Panc1 (cell line): ENCODE data around the gene PARP11. TPM values are rescaled to one million over a fixed set of nuclear protein-coding genes. Genes with fewer than 3 reads are reported as not detected.

Experiments used
- ATAC-seq: fragments of 200-7000 bp; cut with Tn5 transposase; 2 replicates; pipeline ENCODE4 v1.9.1; 2020; ENCODE audit warnings: mild to moderate bottlenecking, moderate library complexity
- BruUV-seq: library from RNA; stranded (reverse); fragments of 400-500 nt; replicated peaks from 2 replicates; lab custom pipeline; 2021; lab: Mats Ljungman, UMichigan
- CTCF ChIA-PET: fragments of 300-600 bp; sonication (Branson Sonifier 250); formaldehyde crosslinking; loops from one replicate; lab custom pipeline; 2022; ENCODE audit warnings: antibody characterized with exemption; lab: Charles Lee
- POLR2A ChIA-PET: fragments of 300-600 bp; sonication (Branson Sonifier 250); formaldehyde crosslinking; loops from one replicate; lab custom pipeline; 2022; ENCODE audit warnings: antibody characterized with exemption; lab: Charles Lee
- DNase-seq: peaks from one replicate; pipeline ENCODE4 v3.0.0-alpha.2; 2010; ENCODE audit warnings: low read depth, low spot score
- H3K27ac ChIP-seq: 2 replicates; pipeline ENCODE4 v1.5.1; 2011; ENCODE audit warnings: mild to moderate bottlenecking, low read length, inconsistent platforms
- H3K27me3 ChIP-seq: fragments of 200-500 bp; sonication (Bioruptor generic); 2 replicates; pipeline ENCODE4 v1.6.0; 2014; ENCODE audit warnings: low read length, inconsistent platforms; ENCODE audit not compliant: control insufficient read depth, insufficient read depth
- H3K36me3 ChIP-seq: fragments of 200-500 bp; sonication (Bioruptor generic); 2 replicates; pipeline ENCODE4 v1.5.1; 2014; ENCODE audit warnings: inconsistent platforms, mild to moderate bottlenecking, low read length, moderate library complexity; ENCODE audit not compliant: control insufficient read depth, insufficient read depth
- H3K4me1 ChIP-seq: 2 replicates; pipeline ENCODE4 v1.5.1; 2011; ENCODE audit warnings: inconsistent platforms, mild to moderate bottlenecking, low read length, moderate library complexity; ENCODE audit not compliant: control insufficient read depth, insufficient read depth
- H3K4me3 ChIP-seq, 2 experiments: 2 replicates each; pipeline ENCODE4 v1.5.1; 2011 to 2012; ENCODE audit warnings: low read depth in 2 of 2, low read length in 2 of 2, mild to moderate bottlenecking in 2 of 2, inconsistent platforms in 1 of 2, moderate library complexity in 1 of 2
- H3K9me3 ChIP-seq: fragments of 200-500 bp; sonication (Bioruptor generic); 2 replicates; pipeline ENCODE4 v1.5.1; 2014; ENCODE audit warnings: low read depth, mild to moderate bottlenecking, inconsistent platforms, low read length, moderate library complexity; ENCODE audit not compliant: control insufficient read depth, insufficient read depth
- POLR2AphosphoS5 ChIP-seq: IDR thresholded peaks from 2 replicates; pipeline ENCODE4 v1.6.1; 2012; ENCODE audit warnings: mild to moderate bottlenecking, low read depth, low read length, moderate library complexity
- SIN3A ChIP-seq: IDR thresholded peaks from 2 replicates; pipeline ENCODE4 v1.6.1; 2012; ENCODE audit warnings: low read depth, mild to moderate bottlenecking, low read length, moderate library complexity, borderline replicate concordance; ENCODE audit not compliant: insufficient read depth
- TCF7L2 ChIP-seq: IDR thresholded peaks from 2 replicates; pipeline ENCODE4 v1.6.1; 2011; ENCODE audit warnings: mild to moderate bottlenecking, low read depth, low read length, inconsistent platforms
- in situ Hi-C: cut with HindIII; loops from 2 replicates; pipeline ENCODE4 v1.10.0; 2016; ENCODE audit warnings: low sequenced_read_pairs, low pct_unique_long_range_greater_than_20kb
- intact Hi-C: fragments of 100-400 bp; cut with micrococcal nuclease; formaldehyde crosslinking; loops from one replicate; pipeline ENCODE4 v1.10.0; 2022; ENCODE audit not compliant: unreplicated experiment
- total RNA-seq: library from RNA; stranded (reverse); gene quantifications from one replicate; pipeline ENCODE4 v1.2.1, GENCODE V29; 2021; ENCODE audit not compliant: unreplicated experiment
- TF ChIP-seq, protein P1 (sequence below), 2 experiments: IDR thresholded peaks; 2 replicates each; pipeline ENCODE4 v1.6.1; 2011 to 2012; ENCODE audit warnings: low read depth in 2 of 2, control low read depth in 1 of 2, low read length in 1 of 2, mild to moderate bottlenecking in 1 of 2, moderate library complexity in 1 of 2; ENCODE audit not compliant: insufficient read depth in 1 of 2
- TF ChIP-seq, protein P2 (sequence below): fragments of 450-650 bp; IDR thresholded peaks from 2 replicates; pipeline ENCODE4 v1.5.1; 2017; ENCODE audit warnings: mild to moderate bottlenecking

The PARP11 gene
- total RNA-seq, 1 experiment from 2014 or later = 7.3 TPM

DNA sequence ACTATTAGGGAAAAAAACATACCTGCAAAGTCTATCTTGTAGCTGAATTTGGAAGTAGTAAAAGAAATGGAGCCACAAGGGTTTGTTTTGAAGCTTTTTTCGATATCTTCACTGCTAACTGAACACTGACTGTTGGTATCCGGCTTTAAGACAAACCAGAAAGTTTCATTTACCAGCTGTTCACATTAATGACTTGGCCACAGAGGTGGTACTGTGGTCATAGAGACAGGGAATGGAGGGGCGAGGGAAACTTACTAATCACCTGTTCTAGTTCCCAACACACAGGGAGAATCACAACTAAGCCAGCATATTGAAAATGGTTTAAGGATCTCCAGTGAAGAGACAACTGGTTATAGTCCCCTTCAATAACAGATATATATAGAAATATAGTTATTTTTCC, 44.3 kb downstream of the PARP11 start:
- Histone ChIP-seq H3K27me3 (no peaks in the 10 kb centered on the region), H3K4me1 (no peaks in the 10 kb centered on the region), H3K36me3 (no peaks in the 10 kb centered on the region), H3K27ac (no peak overlapping the region), H3K4me3 (no peak overlapping the region), H3K9me3 (no peaks in the 10 kb centered on the region)
- TF ChIP-seq SIN3A = no peak
- TF ChIP-seq, protein P1, sequence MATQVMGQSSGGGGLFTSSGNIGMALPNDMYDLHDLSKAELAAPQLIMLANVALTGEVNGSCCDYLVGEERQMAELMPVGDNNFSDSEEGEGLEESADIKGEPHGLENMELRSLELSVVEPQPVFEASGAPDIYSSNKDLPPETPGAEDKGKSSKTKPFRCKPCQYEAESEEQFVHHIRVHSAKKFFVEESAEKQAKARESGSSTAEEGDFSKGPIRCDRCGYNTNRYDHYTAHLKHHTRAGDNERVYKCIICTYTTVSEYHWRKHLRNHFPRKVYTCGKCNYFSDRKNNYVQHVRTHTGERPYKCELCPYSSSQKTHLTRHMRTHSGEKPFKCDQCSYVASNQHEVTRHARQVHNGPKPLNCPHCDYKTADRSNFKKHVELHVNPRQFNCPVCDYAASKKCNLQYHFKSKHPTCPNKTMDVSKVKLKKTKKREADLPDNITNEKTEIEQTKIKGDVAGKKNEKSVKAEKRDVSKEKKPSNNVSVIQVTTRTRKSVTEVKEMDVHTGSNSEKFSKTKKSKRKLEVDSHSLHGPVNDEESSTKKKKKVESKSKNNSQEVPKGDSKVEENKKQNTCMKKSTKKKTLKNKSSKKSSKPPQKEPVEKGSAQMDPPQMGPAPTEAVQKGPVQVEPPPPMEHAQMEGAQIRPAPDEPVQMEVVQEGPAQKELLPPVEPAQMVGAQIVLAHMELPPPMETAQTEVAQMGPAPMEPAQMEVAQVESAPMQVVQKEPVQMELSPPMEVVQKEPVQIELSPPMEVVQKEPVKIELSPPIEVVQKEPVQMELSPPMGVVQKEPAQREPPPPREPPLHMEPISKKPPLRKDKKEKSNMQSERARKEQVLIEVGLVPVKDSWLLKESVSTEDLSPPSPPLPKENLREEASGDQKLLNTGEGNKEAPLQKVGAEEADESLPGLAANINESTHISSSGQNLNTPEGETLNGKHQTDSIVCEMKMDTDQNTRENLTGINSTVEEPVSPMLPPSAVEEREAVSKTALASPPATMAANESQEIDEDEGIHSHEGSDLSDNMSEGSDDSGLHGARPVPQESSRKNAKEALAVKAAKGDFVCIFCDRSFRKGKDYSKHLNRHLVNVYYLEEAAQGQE (IDR thresholded peaks at IDR 0.05; ENCODE audit: insufficient read depth in 1 of 2, low read depth in 2 of 2, low read length in 1 of 2) = no peak
- no peak for TF ChIP-seq TCF7L2
- TF ChIP-seq POLR2AphosphoS5 = no peak
- TF ChIP-seq, protein P2, sequence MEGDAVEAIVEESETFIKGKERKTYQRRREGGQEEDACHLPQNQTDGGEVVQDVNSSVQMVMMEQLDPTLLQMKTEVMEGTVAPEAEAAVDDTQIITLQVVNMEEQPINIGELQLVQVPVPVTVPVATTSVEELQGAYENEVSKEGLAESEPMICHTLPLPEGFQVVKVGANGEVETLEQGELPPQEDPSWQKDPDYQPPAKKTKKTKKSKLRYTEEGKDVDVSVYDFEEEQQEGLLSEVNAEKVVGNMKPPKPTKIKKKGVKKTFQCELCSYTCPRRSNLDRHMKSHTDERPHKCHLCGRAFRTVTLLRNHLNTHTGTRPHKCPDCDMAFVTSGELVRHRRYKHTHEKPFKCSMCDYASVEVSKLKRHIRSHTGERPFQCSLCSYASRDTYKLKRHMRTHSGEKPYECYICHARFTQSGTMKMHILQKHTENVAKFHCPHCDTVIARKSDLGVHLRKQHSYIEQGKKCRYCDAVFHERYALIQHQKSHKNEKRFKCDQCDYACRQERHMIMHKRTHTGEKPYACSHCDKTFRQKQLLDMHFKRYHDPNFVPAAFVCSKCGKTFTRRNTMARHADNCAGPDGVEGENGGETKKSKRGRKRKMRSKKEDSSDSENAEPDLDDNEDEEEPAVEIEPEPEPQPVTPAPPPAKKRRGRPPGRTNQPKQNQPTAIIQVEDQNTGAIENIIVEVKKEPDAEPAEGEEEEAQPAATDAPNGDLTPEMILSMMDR = no peak
- ATAC-seq = no peak
- no TSS peak for BruUV-seq
- in situ Hi-C loops = no loop called here
- ChIA-PET CTCF (no interaction called here), POLR2A (no interaction called here)
- no peak for DNase-seq
- intact Hi-C loops = no loop called here

DNA sequence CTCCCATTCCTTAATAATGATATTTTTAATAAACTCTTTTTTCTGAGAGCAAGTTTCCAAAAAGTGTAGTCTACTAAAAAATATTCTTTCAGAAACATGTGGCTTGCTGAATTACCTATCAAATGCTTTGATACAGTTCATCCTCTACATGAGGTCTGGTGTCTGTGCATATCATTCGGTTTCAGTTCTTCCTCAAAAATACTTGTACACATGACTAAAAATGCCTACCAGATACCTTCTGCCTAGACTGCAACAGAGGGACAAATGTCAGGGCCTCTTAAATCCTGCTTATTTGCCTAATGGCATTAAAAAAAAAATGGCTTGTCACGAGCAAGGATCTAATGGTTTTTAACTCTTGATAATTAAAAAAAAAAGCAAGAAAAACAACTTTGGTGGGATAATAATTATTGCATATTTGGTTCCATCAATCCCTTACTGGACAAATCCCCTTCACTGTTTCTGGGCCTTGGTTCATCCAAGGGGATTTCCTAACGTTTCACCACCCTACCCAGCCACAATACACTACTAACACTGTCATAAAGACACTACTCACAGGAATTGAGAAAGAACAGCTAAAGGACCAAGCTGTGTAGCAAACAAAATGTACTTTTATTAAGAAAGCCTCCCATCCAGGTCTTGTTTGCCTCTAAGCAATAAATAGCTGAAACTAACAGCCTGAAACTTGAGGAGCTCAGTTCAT, 45.7 kb downstream of the PARP11 start:
- no peaks in the 10 kb centered on the region for H3K4me1 ChIP-seq
- no peak overlapping the region for H3K4me3 ChIP-seq
- intact Hi-C loops = no loop called here
- ATAC-seq (no peak), DNase-seq (no peak)
- no peak for TF ChIP-seq TCF7L2
- TF ChIP-seq SIN3A = no peak
- TF ChIP-seq, protein P1 (IDR thresholded peaks at IDR 0.05; ENCODE audit: insufficient read depth in 1 of 2, low read depth in 2 of 2, low read length in 1 of 2) = no peak
- TF ChIP-seq POLR2AphosphoS5 = no peak
- TF ChIP-seq, protein P2 = no peak
- H3K27me3 ChIP-seq = no peaks in the 10 kb centered on the region
- H3K27ac ChIP-seq = no peak overlapping the region
- BruUV-seq = no TSS peak
- H3K36me3 ChIP-seq = no peaks in the 10 kb centered on the region
- CTCF ChIA-PET = no interaction called here
- in situ Hi-C loops = no loop called here
- POLR2A ChIA-PET = no interaction called here
- H3K9me3 ChIP-seq = no peaks in the 10 kb centered on the region
